Activated gamma-delta T cell treated with anti-CD3 and anti-CD28 coated beads, Interleukin-2, amount 50 U/mL, for 16 hours (primary cell): ENCODE data around the gene PLXDC1.

Source experiments
- DNase-seq: peaks from one replicate; pipeline ENCODE4 v3.0.0-alpha.2; 2020; ENCODE audit warnings: low read depth

Gene PLXDC1

DNA sequence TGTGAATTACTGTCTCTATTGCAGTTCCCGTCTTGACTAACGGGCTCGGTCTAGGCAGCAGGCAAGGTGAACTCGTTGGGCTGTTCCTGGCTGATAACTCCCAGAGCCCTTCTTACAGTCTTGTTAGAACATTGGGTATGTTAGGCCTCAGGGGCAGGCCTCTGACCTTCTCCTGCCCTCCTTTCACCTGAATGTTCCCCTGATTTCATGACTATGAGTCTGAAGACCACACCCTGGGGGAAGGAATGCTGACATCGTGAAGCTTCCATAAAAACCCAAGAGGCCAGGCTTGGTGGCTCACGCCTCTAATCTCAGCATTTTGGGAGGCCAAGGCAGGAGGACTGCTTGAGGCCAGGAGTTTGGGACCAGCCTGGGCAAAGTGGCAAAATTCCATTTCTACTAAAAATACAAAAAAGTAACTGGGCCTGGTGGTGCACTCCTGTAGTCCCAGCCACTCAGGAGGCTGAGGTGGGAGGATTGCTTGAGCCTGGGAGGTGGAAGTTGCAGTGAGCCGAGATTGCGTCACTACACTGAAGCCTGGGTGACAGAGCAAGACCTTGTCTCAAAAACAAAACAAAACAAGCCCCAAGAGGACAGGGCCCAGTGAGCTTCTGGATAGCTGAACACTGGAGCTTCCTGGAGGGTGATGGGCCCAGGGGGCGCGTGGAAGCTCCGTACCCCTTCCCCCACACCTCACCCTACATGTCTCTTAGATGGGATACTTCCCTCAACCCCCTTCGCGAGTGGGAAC lies 136.5 kb downstream of the PLXDC1 start:
- DNase-seq = no peak

DNA sequence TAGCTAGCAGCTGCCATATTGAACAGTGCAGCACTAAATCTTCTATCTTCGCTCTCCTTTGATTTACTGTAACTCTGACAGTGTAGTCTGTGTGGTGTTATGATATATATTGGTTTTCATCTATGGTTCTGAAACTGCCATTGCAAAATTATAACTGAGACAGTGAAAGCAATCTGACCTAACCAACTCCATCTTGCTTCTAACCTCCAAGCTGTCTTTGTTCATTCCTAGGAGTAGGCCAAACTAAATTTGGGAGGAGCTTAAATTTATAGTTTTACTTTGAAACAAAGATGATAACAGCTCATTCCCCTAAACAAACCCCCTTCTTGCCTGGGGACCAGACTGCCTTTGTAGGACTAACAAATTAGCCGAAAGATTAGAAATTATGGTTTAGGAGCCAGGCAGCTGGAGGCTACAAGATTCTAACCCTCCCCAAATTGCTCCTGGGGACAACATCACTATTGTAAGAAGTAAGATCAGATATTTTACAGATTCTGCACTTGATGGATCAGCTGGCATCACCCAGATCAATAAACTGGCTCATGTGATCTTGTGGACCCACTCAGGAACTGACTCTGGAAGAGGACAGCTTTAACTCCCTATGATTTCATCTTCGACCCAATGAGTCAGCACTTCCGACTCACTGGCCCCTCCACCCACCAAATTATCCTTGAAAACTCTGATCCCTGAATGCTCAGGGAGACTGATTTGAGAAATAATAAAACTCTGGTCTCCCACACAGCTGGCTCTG lies 137.2 kb downstream of the PLXDC1 start:
- no peak for DNase-seq
